HEK293T (cell line): ENCODE results near the gene ADISSP.

ENCODE experiments used
- CTCF ChIA-PET: fragments of 350-600 bp; formaldehyde crosslinking; extraction: SDS; loops from one replicate; lab custom pipeline; 2021; ENCODE audit warnings: antibody characterized with exemption, inconsistent platforms; lab: Yijun Ruan, JAX
- POLR2A ChIA-PET: fragments of 350-600 bp; formaldehyde crosslinking; extraction: SDS; loops from one replicate; lab custom pipeline; 2020; ENCODE audit warnings: antibody characterized with exemption, inconsistent platforms; lab: Yijun Ruan, JAX
- DNase-seq: peaks from one replicate; pipeline ENCODE4 v3.0.0; 2012; ENCODE audit warnings: mixed read lengths; ENCODE audit errors: extremely low spot score
- ARNT ChIP-seq: fragments of 450-650 bp; IDR thresholded peaks from 2 replicates; pipeline ENCODE4 v1.6.1; 2017; ENCODE audit warnings: mild to moderate bottlenecking
- BHLHE40 ChIP-seq: fragments of 450-650 bp; IDR thresholded peaks from 2 replicates; pipeline ENCODE4 v1.6.1; 2016; ENCODE audit warnings: mild to moderate bottlenecking, moderate library complexity, borderline replicate concordance
- CTBP1 ChIP-seq: fragments of 450-650 bp; IDR thresholded peaks from 2 replicates; pipeline ENCODE4 v1.6.1; 2016; ENCODE audit warnings: borderline replicate concordance
- ELF4 ChIP-seq: fragments of 450-650 bp; IDR thresholded peaks from 2 replicates; pipeline ENCODE4 v1.6.1; 2017; ENCODE audit warnings: antibody characterized with exemption
- FOXA1 ChIP-seq: fragments of 450-650 bp; IDR thresholded peaks from 2 replicates; pipeline ENCODE4 v1.6.1; 2016; ENCODE audit warnings: mild to moderate bottlenecking
- FOXK2 ChIP-seq: fragments of 450-650 bp; IDR thresholded peaks from 2 replicates; pipeline ENCODE4 v1.6.1; 2016; ENCODE audit warnings: mild to moderate bottlenecking
- FOXM1 ChIP-seq: fragments of 450-650 bp; IDR thresholded peaks from 2 replicates; pipeline ENCODE4 v1.6.1; 2017; ENCODE audit warnings: mild to moderate bottlenecking, borderline replicate concordance
- HDGF ChIP-seq: fragments of 450-650 bp; IDR thresholded peaks from 2 replicates; pipeline ENCODE4 v1.6.1; 2017; ENCODE audit warnings: antibody characterized with exemption, borderline replicate concordance
- L3MBTL2 ChIP-seq: fragments of 450-650 bp; conservative IDR thresholded peaks from 2 replicates; pipeline ENCODE4 v1.6.1; 2016; ENCODE audit warnings: mild to moderate bottlenecking
- LEF1 ChIP-seq: fragments of 450-650 bp; IDR thresholded peaks from 2 replicates; pipeline ENCODE4 v1.6.1; 2017; ENCODE audit warnings: mild to moderate bottlenecking, borderline replicate concordance
- NFRKB ChIP-seq: fragments of 450-650 bp; IDR thresholded peaks from 2 replicates; pipeline ENCODE4 v1.6.1; 2016; ENCODE audit warnings: mild to moderate bottlenecking, moderate library complexity
- PKNOX1 ChIP-seq: fragments of 450-650 bp; IDR thresholded peaks from 2 replicates; pipeline ENCODE4 v1.6.1; 2016
- SP1 ChIP-seq: fragments of 450-650 bp; IDR thresholded peaks from 2 replicates; pipeline ENCODE4 v1.6.1; 2017
- SUZ12 ChIP-seq: fragments of 450-650 bp; IDR thresholded peaks from 2 replicates; pipeline ENCODE4 v1.6.1; 2016; ENCODE audit warnings: mild to moderate bottlenecking
- TARDBP ChIP-seq: fragments of 450-650 bp; IDR thresholded peaks from 2 replicates; pipeline ENCODE4 v1.6.1; 2016
- ZNF384 ChIP-seq: fragments of 450-650 bp; IDR thresholded peaks from 2 replicates; pipeline ENCODE4 v1.6.1; 2016

The ADISSP gene

GRCh38 chr20:3768342-3769130 lies 983 bp upstream of the ADISSP start:
- TF ChIP-seq PKNOX1, result peak; percentile 42; the same call in 1 of the 2 replicates
- TF ChIP-seq SP1, result no peak
- DNase-seq, result peak; percentile 77
- ChIA-PET CTCF (interaction anchor here (0.6 to 2.2 kb wide), 14 partner anchors 10 to 92 kb away, joined by 3 to 17 read pairs (median 4); partner anchors contain the start of gene SPEF1), POLR2A (interaction anchor here (1.0 to 3.6 kb wide), 20 partner anchors 11 to 102 kb away, joined by 3 to 41 read pairs (median 5); partner anchors contain the start of genes AP5S1, CDC25B, CENPB and SPEF1)

- POLR2A ChIA-PET, result interaction anchor here (0.9 to 3.6 kb wide), 8 partner anchors 12 to 78 kb away, joined by 3 to 41 read pairs (median 8); partner anchors contain the start of gene CENPB
- DNase-seq, result no peak
- CTCF ChIA-PET, result no interaction called here
- TF ChIP-seq L3MBTL2 (no peak), NFRKB (no peak)
Observed at GRCh38 chr20:3767110-3767426, 485 bp downstream of the ADISSP start.

- POLR2A ChIA-PET, result interaction anchor here (0.9 to 3.6 kb wide), 5 partner anchors 11 to 79 kb away, joined by 3 to 41 read pairs (median 5); no protein-coding TSS in a partner anchor
- DNase-seq, result no peak
- TF ChIP-seq NFRKB (no peak), L3MBTL2 (no peak), TARDBP (no peak), ARNT (no peak), PKNOX1 (no peak), BHLHE40 (no peak), SUZ12 (no peak)
- CTCF ChIA-PET, result no interaction called here
Observed at GRCh38 chr20:3766422-3767109, 987 bp downstream of the ADISSP start.

GRCh38 chr20:3765171-3765882 lies 2.2 kb downstream of the ADISSP start:
- CTCF ChIA-PET, result interaction anchor here (0.6 kb wide), 1 partner anchor 22 kb away, joined by 4 read pairs; no protein-coding TSS in a partner anchor
- DNase-seq, result no peak
- POLR2A ChIA-PET, result interaction anchor here (0.9 to 3.6 kb wide), 3 partner anchors 10 to 80 kb away, joined by 3 to 41 read pairs (median 4); no protein-coding TSS in a partner anchor
- TF ChIP-seq FOXA1 (no peak), TARDBP (no peak), SUZ12 (no peak), SP1 (no peak), L3MBTL2 (no peak), ZNF384 (no peak), FOXK2 (no peak), HDGF (no peak), LEF1 (no peak), ELF4 (no peak), FOXM1 (no peak), NFRKB (no peak), CTBP1 (no peak), PKNOX1 (no peak), ARNT (no peak)

- no peak for DNase-seq
- TF ChIP-seq L3MBTL2, result no peak
- no peak for TF ChIP-seq CTBP1
- no peak for TF ChIP-seq TARDBP
- no peak for TF ChIP-seq SUZ12
- TF ChIP-seq ARNT, result no peak
- TF ChIP-seq FOXK2, result no peak
- POLR2A ChIA-PET, result no interaction called here
- CTCF ChIA-PET, result interaction anchor here (0.6 kb wide), 1 partner anchor 21 kb away, joined by 4 read pairs; no protein-coding TSS in a partner anchor
Observed at GRCh38 chr20:3764659-3765058, 2.9 kb downstream of the ADISSP start.
